ENCODE measurements around the gene FH.

Gene FH

GRCh38 chr1:241456743-241457142, 62.8 kb downstream of the FH start:
- DNase-seq = no peak

DNA sequence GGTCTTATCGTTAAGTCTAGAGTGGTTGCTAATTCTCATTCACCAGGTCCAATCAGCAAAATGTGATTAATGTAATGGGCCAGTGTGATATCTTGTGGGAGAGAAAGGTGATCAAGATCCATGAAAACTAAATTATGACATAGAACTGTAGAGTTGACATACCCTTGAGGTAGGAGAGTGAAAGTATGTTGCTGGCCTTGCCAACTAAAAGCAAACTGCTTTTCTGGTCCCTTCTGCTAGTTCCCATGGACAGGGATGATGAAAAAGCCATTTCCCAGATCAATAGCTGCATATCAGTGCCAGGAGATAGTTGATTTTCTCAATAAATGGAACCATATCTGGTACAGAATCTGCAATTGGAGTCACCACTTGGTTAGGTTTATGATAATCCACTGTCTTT, 65.8 kb downstream of the FH start:
- DNase-seq = no peak

DNA sequence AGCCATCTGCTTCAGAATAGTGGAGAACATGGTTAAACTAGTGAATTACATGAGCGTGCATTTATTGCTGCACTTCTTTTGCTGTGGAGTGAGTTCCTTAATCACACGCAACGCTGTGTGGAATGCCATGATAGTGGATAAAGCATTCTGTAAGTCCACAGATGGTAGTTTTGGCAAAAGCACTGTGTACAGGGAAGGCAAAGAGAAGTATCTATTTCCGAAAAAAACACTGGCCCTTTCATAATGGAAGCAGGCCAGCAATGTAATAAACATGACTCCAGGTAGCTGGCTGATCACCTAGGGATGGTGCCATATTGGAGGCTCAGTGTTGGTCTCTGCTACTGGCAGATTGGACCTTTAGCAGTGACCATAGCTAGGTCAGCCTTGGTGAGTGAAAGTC, 67.6 kb downstream of the FH start:
- DNase-seq = no peak
